COR-L47 (cell line): ENCODE results near the gene ATXN1.
A peak's percentile ranks its signal among the peaks of the same experiment; 100 is the strongest.

Source experiments
- DNase-seq: peaks from one replicate; lab custom pipeline; 2025; lab: John Stamatoyannopoulos, UW

The ATXN1 gene

GRCh38 chr6:16533721-16534136, 227.5 kb downstream of the ATXN1 start:
- no peak for DNase-seq

- DNase-seq: no peak
Observed at GRCh38 chr6:16533210-16533609, 228.1 kb downstream of the ATXN1 start.

- no peak for DNase-seq
Observed at GRCh38 chr6:16527691-16528090, 233.6 kb downstream of the ATXN1 start.

GRCh38 chr6:16524380-16524707, 236.9 kb downstream of the ATXN1 start:
- DNase-seq: no peak

GRCh38 chr6:16523606-16524379, 237.5 kb downstream of the ATXN1 start:
- DNase-seq: no peak

GRCh38 chr6:16522937-16523336, 238.3 kb downstream of the ATXN1 start:
- DNase-seq: no peak

- no peak for DNase-seq
Observed at GRCh38 chr6:16521528-16521927, 239.7 kb downstream of the ATXN1 start.

GRCh38 chr6:16519265-16520242, 241.7 kb downstream of the ATXN1 start:
- peak; percentile 65 for DNase-seq

- DNase-seq: no peak
Observed at GRCh38 chr6:16518265-16518664, 243.0 kb downstream of the ATXN1 start.

GRCh38 chr6:16514249-16514648, 247.0 kb downstream of the ATXN1 start:
- peak; percentile 1 for DNase-seq

- no peak for DNase-seq
Observed at GRCh38 chr6:16512544-16513290, 248.5 kb downstream of the ATXN1 start.

GRCh38 chr6:16511723-16512489, 249.4 kb downstream of the ATXN1 start:
- peak; percentile 37 for DNase-seq

- peak; percentile 51 for DNase-seq
Observed at GRCh38 chr6:16511040-16511660, 250.1 kb downstream of the ATXN1 start.

GRCh38 chr6:16510245-16510644, 251.0 kb downstream of the ATXN1 start:
- no peak for DNase-seq

- no peak for DNase-seq
Observed at GRCh38 chr6:16508959-16509358, 252.3 kb downstream of the ATXN1 start.

- no peak for DNase-seq
Observed at GRCh38 chr6:16505711-16506357, 255.4 kb downstream of the ATXN1 start.

- DNase-seq: no peak
Observed at GRCh38 chr6:16504609-16505008, 256.7 kb downstream of the ATXN1 start.

- DNase-seq: no peak
Observed at GRCh38 chr6:16503970-16504415, 257.3 kb downstream of the ATXN1 start.

- peak; percentile 47 for DNase-seq
Observed at GRCh38 chr6:16503241-16503775, 258.0 kb downstream of the ATXN1 start.

- no peak for DNase-seq
Observed at GRCh38 chr6:16498957-16499356, 262.3 kb downstream of the ATXN1 start.
